Aorta (tissue), 5 donors: Measurements from ENCODE around the gene PRDM4. TPM values are rescaled to one million over a fixed set of nuclear protein-coding genes. Genes with fewer than 3 reads are reported as not detected.

Experiments used
- ATAC-seq: fragments of 200-7000 bp; cut with Tn5 transposase; one replicate; pipeline ENCODE4 v1.9.1; 2022; ENCODE audit warnings: moderate library complexity; ENCODE audit not compliant: low FRiP score
- DNase-seq, 2 donors: peaks; one replicate each; pipeline ENCODE4 v3.0.0-alpha.2; 2020
- H3K27ac ChIP-seq, 2 donors: one replicate each; pipeline ENCODE4 v1.5.1; 2013; ENCODE audit warnings: low read length in 2 of 2, mild to moderate bottlenecking in 2 of 2, moderate library complexity in 2 of 2, control low read depth in 1 of 2, inconsistent platforms in 1 of 2, low read depth in 1 of 2
- H3K27me3 ChIP-seq, 2 donors: one replicate each; pipeline ENCODE4 v1.6.1; 2013; ENCODE audit warnings: control low read depth in 1 of 2, low read length in 1 of 2, mild to moderate bottlenecking in 1 of 2, moderate library complexity in 1 of 2; ENCODE audit not compliant: insufficient read depth in 2 of 2, control insufficient read depth in 1 of 2
- H3K36me3 ChIP-seq, 2 donors: one replicate each; pipeline ENCODE4 v1.6.1; 2013; ENCODE audit warnings: control low read depth in 1 of 2, low read length in 1 of 2, mild to moderate bottlenecking in 1 of 2; ENCODE audit not compliant: insufficient read depth in 2 of 2, control insufficient read depth in 1 of 2
- H3K4me1 ChIP-seq, 2 donors: one replicate each; pipeline ENCODE4 v1.6.1; 2013; ENCODE audit warnings: low read length in 2 of 2, control low read depth in 1 of 2, mild to moderate bottlenecking in 1 of 2, moderate library complexity in 1 of 2; ENCODE audit not compliant: insufficient read depth in 2 of 2, control insufficient read depth in 1 of 2
- H3K4me3 ChIP-seq, 2 donors: one replicate each; pipeline ENCODE4 v1.5.1; 2013; ENCODE audit warnings: low read length in 2 of 2, control low read depth in 1 of 2, mild to moderate bottlenecking in 1 of 2
- H3K9me3 ChIP-seq: one replicate; pipeline ENCODE4 v1.6.1; 2013; ENCODE audit warnings: mild to moderate bottlenecking, low read length; ENCODE audit not compliant: control insufficient read depth
- WGBS, 2 donors: extraction: QIAGEN DNeasy Blood & Tissue Kit; methylation state at CpG; one replicate each; pipeline ENCODE4 v1.1.7; 2013; 5-methylcytosine and 5-hydroxymethylcytosine counted together
- intact Hi-C, 2 donors: fragments of 100-400 bp; cut with DNase I; formaldehyde crosslinking; loops; one replicate each; pipeline versions ENCODE4 v1.14.2 to v1.15.0; 2022
- polyA plus RNA-seq, 2 donors: library from polyadenylated mRNA; stranded (reverse); fragments of 200-250 nt; gene quantifications; one replicate each; pipeline ENCODE4 v1.2.3, GENCODE V29; 2013
- total RNA-seq, 2 donors: library from RNA; stranded (reverse); fragmentation: NEBNext Ultra II Directional; extraction: Animal tissue kit (Norgen Biotek cat#: 25700); gene quantifications; one replicate each; pipeline ENCODE4 v1.2.1, GENCODE V29; 2021
- donor health status: healthy with polysubstance abuse.
- donor health status: Bipolar disorder and iron deficiency.
- donor health status: DM: no; HTN: no; CAD: no.
- donor health status: DM: no; HTN: no; CAD: no.
- donor health status: DM: yes; HTN: yes; CAD: no.

The PRDM4 gene
- total and polyA plus RNA-seq, 4 donors, result 11.1 to 26.7 (median 21.3) TPM

GRCh38 chr12:107685360-107686248 is 75.3 kb downstream of the PRDM4 start, which contains the start of gene PWP1:
TSS of gene PWP1 (plus strand) at chr12:107685799. CDS start at chr12:107685900, 101 bp downstream.
- Histone ChIP-seq H3K4me1 (no peaks in the 10 kb centered on the region), H3K36me3 (peaks cover 0 to 2% of the 10 kb centered on the region in 2 donors), H3K4me3 (peak within 1 kb of the TSS; percentile 77 to 83), H3K9me3 (no peaks in the 10 kb centered on the region), H3K27ac (peak within 1 kb of the TSS in 1 of 2 donors; percentile 1), H3K27me3 (no peaks in the 10 kb centered on the region)
- DNase-seq, result peak; percentile 97 to 98
- ATAC-seq, result peak; percentile 98
- WGBS, 2 donors, result 0 to 1% methylated on average over 51 of the region's 51 CpGs
- intact Hi-C loops, result loop anchor here (2.0 to 5.0 kb wide), 2 partner anchors 72 to 75 kb away; partner anchors contain the start of gene PRDM4 (in 1 of the 2)

- Histone ChIP-seq H3K36me3 (no peaks in the 10 kb centered on the region), H3K27me3 (no peaks in the 10 kb centered on the region), H3K27ac (no peak overlapping the region), H3K9me3 (no peaks in the 10 kb centered on the region), H3K4me3 (peak overlapping the region; percentile 77 to 83), H3K4me1 (no peaks in the 10 kb centered on the region)
- ATAC-seq (no peak), DNase-seq (no peak)
- 6 to 8% methylated on average over 9 of the region's 9 CpGs for WGBS, 2 donors
- intact Hi-C loops, result loop anchor here (2.0 to 5.0 kb wide), 2 partner anchors 72 to 76 kb away; partner anchors contain the start of gene PRDM4 (in 1 of the 2)
Measured at GRCh38 chr12:107684990-107685359, 76.0 kb downstream of the PRDM4 start.

- no peak for ATAC-seq
- intact Hi-C loops, result loop anchor here in 1 of 2 donors (2.0 kb wide), 1 partner anchor 77 kb away; the partner anchor contains the start of gene PRDM4
- H3K4me3 ChIP-seq, result no peak overlapping the region
Measured at GRCh38 chr12:107684029-107684795, 76.7 kb downstream of the PRDM4 start.

More at GRCh38 chr12:107684029-107684795, 76.7 kb downstream of the PRDM4 start:
- 66 to 70% methylated on average over 3 of the region's 3 CpGs for WGBS, 2 donors
- no peaks in the 10 kb centered on the region for H3K4me1 ChIP-seq
- no peaks in the 10 kb centered on the region for H3K36me3 ChIP-seq
- DNase-seq, result no peak
- no peaks in the 10 kb centered on the region for H3K9me3 ChIP-seq
- H3K27me3 ChIP-seq, result no peaks in the 10 kb centered on the region
- H3K27ac ChIP-seq, result no peak overlapping the region

Other genes starting within 250 kb of the PRDM4 start
- 10 to 100 TPM; 23.6 to 27.6 TPM for gene PWP1, start 75.3 kb downstream of the PRDM4 start, total RNA-seq
- 10 to 100 TPM; 23.3 to 40.1 TPM for gene PWP1, start 75.3 kb downstream of the PRDM4 start, polyA plus RNA-seq
- gene ASCL4, start 13.6 kb upstream of the PRDM4 start, total RNA-seq, result not detected
- not detected for gene ASCL4, start 13.6 kb upstream of the PRDM4 start, polyA plus RNA-seq